ENCODE data around the gene LGALS9B. TPM values are rescaled to one million over a fixed set of nuclear protein-coding genes. Genes with fewer than 3 reads are reported as not detected.
"Not testable (repeated sequence)": the region's sequence is repeated elsewhere in the genome, so short reads cannot be mapped to it uniquely, and the experiment has no call there.

Gene LGALS9B
- total RNA-seq, 4 donors from 2014 or later, result 6.7 to 55.3 (median 21.8) TPM

DNA sequence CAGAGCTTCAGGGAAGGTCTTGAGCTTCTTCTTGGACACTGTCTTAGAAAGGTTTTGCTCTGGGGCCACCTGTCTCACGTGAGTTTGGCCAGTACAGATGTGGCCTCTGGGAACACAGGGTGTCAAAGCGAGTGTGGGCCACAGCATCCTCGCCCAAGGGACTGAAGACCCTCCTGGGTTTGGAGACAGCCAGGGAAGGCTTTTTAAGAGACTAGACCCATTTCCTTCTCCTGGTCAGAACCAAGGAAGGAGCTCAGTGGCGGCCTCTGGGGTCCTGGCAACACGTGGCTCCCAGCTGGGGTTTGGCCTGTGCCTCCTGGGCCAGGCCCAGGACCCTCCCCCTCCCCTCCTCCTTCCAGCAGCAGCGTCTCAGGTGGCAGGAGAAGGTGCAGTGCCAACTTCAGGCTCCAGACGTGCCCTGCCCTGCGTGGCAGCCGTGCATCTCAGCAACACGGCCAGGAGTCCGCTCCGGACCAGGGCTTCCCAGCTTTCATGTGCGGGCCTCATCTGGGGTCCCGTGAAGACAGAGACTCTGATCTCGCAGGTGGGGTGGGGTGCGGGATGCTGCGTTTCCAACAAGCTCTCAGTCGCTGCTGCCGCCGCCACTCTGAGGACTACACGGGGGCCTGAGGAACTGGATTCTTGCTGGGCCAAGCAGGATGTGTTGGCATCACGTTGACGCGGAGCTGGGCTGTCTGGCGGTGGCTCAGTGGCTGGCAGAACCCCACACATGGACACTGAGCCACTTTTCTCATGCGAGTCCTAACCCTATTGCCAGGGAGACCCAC lies 19.6 kb downstream of the LGALS9B start:
- DNase-seq; in situ Hi-C loops (cut with MboI; ENCODE audit: low pct_ligation_motif_present in 1 of 4, low pct_unique_long_range_greater_than_20kb in 1 of 4, low sequenced_read_pairs in 3 of 4): not testable (repeated sequence)
- WGBS, 2 donors (ENCODE audit: low coverage in 1 of 2), result 93% methylated on average over 20 of the region's 26 CpGs; no CpG with 5 or more reads in 1 of the 2 donors

GRCh38 chr17:20446895-20447294 lies 20.4 kb downstream of the LGALS9B start:
- H3K9me3 ChIP-seq; H3K36me3 ChIP-seq; H3K4me3 ChIP-seq; H3K27ac ChIP-seq; H3K4me1 ChIP-seq; H3K27me3 ChIP-seq; intact Hi-C loops (cut with DNase I; ENCODE audit: low total_unique reads); DNase-seq; in situ Hi-C loops (cut with MboI; ENCODE audit: low pct_ligation_motif_present in 1 of 4, low pct_unique_long_range_greater_than_20kb in 1 of 4, low sequenced_read_pairs in 3 of 4): not testable (repeated sequence)
- WGBS, 2 donors (ENCODE audit: low coverage in 1 of 2), result 68 to 75% methylated on average over 4 to 6 of the region's 6 CpGs
- TF ChIP-seq, protein P1, sequence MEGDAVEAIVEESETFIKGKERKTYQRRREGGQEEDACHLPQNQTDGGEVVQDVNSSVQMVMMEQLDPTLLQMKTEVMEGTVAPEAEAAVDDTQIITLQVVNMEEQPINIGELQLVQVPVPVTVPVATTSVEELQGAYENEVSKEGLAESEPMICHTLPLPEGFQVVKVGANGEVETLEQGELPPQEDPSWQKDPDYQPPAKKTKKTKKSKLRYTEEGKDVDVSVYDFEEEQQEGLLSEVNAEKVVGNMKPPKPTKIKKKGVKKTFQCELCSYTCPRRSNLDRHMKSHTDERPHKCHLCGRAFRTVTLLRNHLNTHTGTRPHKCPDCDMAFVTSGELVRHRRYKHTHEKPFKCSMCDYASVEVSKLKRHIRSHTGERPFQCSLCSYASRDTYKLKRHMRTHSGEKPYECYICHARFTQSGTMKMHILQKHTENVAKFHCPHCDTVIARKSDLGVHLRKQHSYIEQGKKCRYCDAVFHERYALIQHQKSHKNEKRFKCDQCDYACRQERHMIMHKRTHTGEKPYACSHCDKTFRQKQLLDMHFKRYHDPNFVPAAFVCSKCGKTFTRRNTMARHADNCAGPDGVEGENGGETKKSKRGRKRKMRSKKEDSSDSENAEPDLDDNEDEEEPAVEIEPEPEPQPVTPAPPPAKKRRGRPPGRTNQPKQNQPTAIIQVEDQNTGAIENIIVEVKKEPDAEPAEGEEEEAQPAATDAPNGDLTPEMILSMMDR (IDR thresholded peaks at IDR 0.05), result peak in 1 of 5 experiments; percentile 9

More for the DNA sequence above, 19.6 kb downstream of the LGALS9B start:
- H3K9me3 ChIP-seq; H3K27ac ChIP-seq; intact Hi-C loops (cut with DNase I; ENCODE audit: low total_unique reads); H3K4me1 ChIP-seq; H3K4me3 ChIP-seq; H3K36me3 ChIP-seq; H3K27me3 ChIP-seq: not testable (repeated sequence)

DNA sequence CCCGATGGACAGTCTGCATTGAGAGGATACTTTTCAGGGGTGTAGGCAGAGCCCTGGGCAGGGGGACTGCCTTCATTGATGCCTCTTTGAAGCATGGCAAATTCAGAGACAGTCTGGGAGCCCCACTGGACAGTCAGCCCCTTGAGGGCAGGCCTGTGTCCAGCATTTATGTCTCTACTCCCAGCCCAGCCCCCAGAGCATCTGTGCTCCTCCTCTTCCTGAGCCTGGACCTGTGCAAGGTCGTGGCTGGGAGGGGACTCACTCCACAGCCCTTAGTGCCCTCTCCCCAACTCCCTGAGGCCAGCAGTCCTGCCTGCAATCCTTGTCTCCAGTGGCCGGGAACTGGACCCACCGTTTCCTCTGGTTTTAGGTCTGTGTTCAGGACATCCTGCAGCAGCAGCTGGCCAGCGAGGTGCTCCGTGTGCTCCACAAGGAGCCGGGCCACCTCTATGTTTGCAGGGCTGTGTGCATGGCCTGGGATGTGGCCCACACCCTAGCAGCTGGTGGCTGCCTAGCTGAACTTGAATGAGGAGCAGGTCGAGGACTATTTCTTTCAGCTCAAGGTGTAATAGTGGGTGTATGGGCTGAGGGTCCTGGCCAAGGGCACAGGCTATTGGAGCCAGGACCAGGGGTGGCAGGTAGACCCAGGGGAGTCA lies 22.6 kb downstream of the LGALS9B start:
- H3K36me3 ChIP-seq; H3K9me3 ChIP-seq; H3K4me3 ChIP-seq; H3K4me1 ChIP-seq; intact Hi-C loops (cut with DNase I; ENCODE audit: low total_unique reads); H3K27ac ChIP-seq; H3K27me3 ChIP-seq; DNase-seq; in situ Hi-C loops (cut with MboI; ENCODE audit: low pct_ligation_motif_present in 1 of 4, low pct_unique_long_range_greater_than_20kb in 1 of 4, low sequenced_read_pairs in 3 of 4): not testable (repeated sequence)
- 100% methylated on average over 2 of the region's 8 CpGs; no CpG with 5 or more reads in 1 of the 2 donors for WGBS, 2 donors (ENCODE audit: low coverage in 1 of 2)

- H3K4me3 ChIP-seq; in situ Hi-C loops (cut with MboI; ENCODE audit: low pct_ligation_motif_present in 1 of 4, low pct_unique_long_range_greater_than_20kb in 1 of 4, low sequenced_read_pairs in 3 of 4): not testable (repeated sequence)
These were observed 23.2 kb downstream of the LGALS9B start for GRCh38 chr17:20444173-20444572.

DNA sequence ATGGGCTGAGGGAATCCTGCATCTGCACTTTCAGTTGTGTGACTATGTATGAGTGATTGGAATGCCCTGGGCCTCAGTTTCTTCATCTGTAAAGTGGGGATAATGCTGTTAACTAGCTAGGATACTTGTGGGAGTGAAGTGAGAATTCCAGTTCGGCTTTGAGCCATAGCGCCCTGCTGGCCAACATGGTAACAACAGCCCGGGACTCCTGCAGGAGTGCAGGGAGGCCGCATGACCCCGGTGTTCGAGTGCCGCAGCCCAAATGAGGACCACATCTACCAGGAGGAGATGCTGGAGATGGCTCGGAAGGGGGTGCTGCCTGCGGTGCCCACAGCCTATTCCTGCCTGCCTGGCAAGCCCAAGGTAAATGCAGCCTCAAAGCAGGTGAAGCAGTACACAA lies 23.7 kb downstream of the LGALS9B start:
- intact Hi-C loops (cut with DNase I; ENCODE audit: low total_unique reads); H3K27ac ChIP-seq; H3K27me3 ChIP-seq; DNase-seq; H3K4me1 ChIP-seq; H3K36me3 ChIP-seq; H3K9me3 ChIP-seq; H3K4me3 ChIP-seq; in situ Hi-C loops (cut with MboI; ENCODE audit: low pct_ligation_motif_present in 1 of 4, low pct_unique_long_range_greater_than_20kb in 1 of 4, low sequenced_read_pairs in 3 of 4): not testable (repeated sequence)
- WGBS, 2 donors (ENCODE audit: low coverage in 1 of 2), result no CpG with 5 or more reads among the region's 9 CpGs

More at GRCh38 chr17:20444173-20444572, 23.2 kb downstream of the LGALS9B start:
- H3K4me1 ChIP-seq; H3K9me3 ChIP-seq; intact Hi-C loops (cut with DNase I; ENCODE audit: low total_unique reads); DNase-seq; H3K27ac ChIP-seq; H3K36me3 ChIP-seq; H3K27me3 ChIP-seq: not testable (repeated sequence)
- WGBS, 2 donors (ENCODE audit: low coverage in 1 of 2), result 87% methylated on average over 13 of the region's 16 CpGs; no CpG with 5 or more reads in 1 of the 2 donors

- DNase-seq; H3K36me3 ChIP-seq; H3K27me3 ChIP-seq; H3K27ac ChIP-seq; intact Hi-C loops (cut with DNase I; ENCODE audit: low total_unique reads); H3K4me1 ChIP-seq; in situ Hi-C loops (cut with MboI; ENCODE audit: low pct_ligation_motif_present in 1 of 4, low pct_unique_long_range_greater_than_20kb in 1 of 4, low sequenced_read_pairs in 3 of 4); H3K9me3 ChIP-seq; H3K4me3 ChIP-seq: not testable (repeated sequence)
- 73% methylated on average over 2 of the region's 5 CpGs; no CpG with 5 or more reads in 1 of the 2 donors for WGBS, 2 donors (ENCODE audit: low coverage in 1 of 2)
These were observed 26.7 kb downstream of the LGALS9B start for GRCh38 chr17:20440665-20441064.

GRCh38 chr17:20435166-20435565 lies 32.2 kb downstream of the LGALS9B start:
- 89% methylated on average over 3 of the region's 3 CpGs; no CpG with 5 or more reads in 1 of the 2 donors for WGBS, 2 donors (ENCODE audit: low coverage in 1 of 2)
- in situ Hi-C loops (cut with MboI; ENCODE audit: low pct_ligation_motif_present in 1 of 4, low pct_unique_long_range_greater_than_20kb in 1 of 4, low sequenced_read_pairs in 3 of 4); H3K4me3 ChIP-seq; H3K9me3 ChIP-seq; H3K27ac ChIP-seq; H3K36me3 ChIP-seq; DNase-seq; H3K27me3 ChIP-seq; H3K4me1 ChIP-seq; intact Hi-C loops (cut with DNase I; ENCODE audit: low total_unique reads): not testable (repeated sequence)

DNA sequence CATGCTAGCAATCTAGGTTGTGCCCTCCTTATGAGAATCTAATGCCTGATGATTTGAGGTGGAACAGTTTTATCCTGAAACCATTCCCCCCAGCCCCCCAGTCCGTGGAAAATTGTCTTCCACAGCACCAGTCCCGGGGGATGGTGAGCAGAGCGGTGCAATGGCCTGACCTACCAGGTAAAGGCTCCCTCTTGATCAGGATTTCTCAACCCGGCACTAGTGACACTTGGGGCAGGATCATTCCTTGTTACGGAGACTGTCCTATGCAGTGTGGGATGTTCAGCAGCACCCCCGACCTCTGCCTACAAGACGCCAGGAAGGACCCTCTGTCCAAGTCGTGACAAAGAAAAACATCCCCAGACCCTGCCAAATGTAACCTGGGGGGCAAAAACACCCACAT lies 34.0 kb downstream of the LGALS9B start:
- H3K4me3 ChIP-seq; H3K36me3 ChIP-seq; in situ Hi-C loops (cut with MboI; ENCODE audit: low pct_ligation_motif_present in 1 of 4, low pct_unique_long_range_greater_than_20kb in 1 of 4, low sequenced_read_pairs in 3 of 4); H3K9me3 ChIP-seq; H3K27me3 ChIP-seq; H3K4me1 ChIP-seq; intact Hi-C loops (cut with DNase I; ENCODE audit: low total_unique reads); DNase-seq; H3K27ac ChIP-seq: not testable (repeated sequence)
- 85% methylated on average over 7 of the region's 8 CpGs; no CpG with 5 or more reads in 1 of the 2 donors for WGBS, 2 donors (ENCODE audit: low coverage in 1 of 2)

GRCh38 chr17:20427264-20427663 lies 40.1 kb downstream of the LGALS9B start:
- H3K4me1 ChIP-seq; H3K27ac ChIP-seq; H3K27me3 ChIP-seq; H3K4me3 ChIP-seq; H3K36me3 ChIP-seq; H3K9me3 ChIP-seq; in situ Hi-C loops (cut with MboI; ENCODE audit: low pct_ligation_motif_present in 1 of 4, low pct_unique_long_range_greater_than_20kb in 1 of 4, low sequenced_read_pairs in 3 of 4); intact Hi-C loops (cut with DNase I; ENCODE audit: low total_unique reads); DNase-seq: not testable (repeated sequence)
- 76 to 83% methylated on average over 2 of the region's 2 CpGs for WGBS, 2 donors (ENCODE audit: low coverage in 1 of 2)

- H3K27ac ChIP-seq; H3K4me3 ChIP-seq; in situ Hi-C loops (cut with MboI; ENCODE audit: low pct_ligation_motif_present in 1 of 4, low pct_unique_long_range_greater_than_20kb in 1 of 4, low sequenced_read_pairs in 3 of 4); intact Hi-C loops (cut with DNase I; ENCODE audit: low total_unique reads); DNase-seq; H3K27me3 ChIP-seq; H3K36me3 ChIP-seq; H3K4me1 ChIP-seq; H3K9me3 ChIP-seq: not testable (repeated sequence)
- no CpG with 5 or more reads among the region's 5 CpGs for WGBS, 2 donors (ENCODE audit: low coverage in 1 of 2)
These were observed 44.5 kb downstream of the LGALS9B start for GRCh38 chr17:20422826-20423225.
